Activated gamma-delta T cell treated with anti-CD3 and anti-CD28 coated beads, Interleukin-2, amount 50 U/mL, for 16 hours (primary cell): ENCODE results near the gene USP34.
"Not testable (repeated sequence)": the region's sequence is repeated elsewhere in the genome, so short reads cannot be mapped to it uniquely, and the experiment has no call there.

Source experiments
- DNase-seq: peaks from one replicate; pipeline ENCODE4 v3.0.0-alpha.2; 2020; ENCODE audit warnings: low read depth

The USP34 gene

GRCh38 chr2:61247204-61247812 lies 223.6 kb downstream of the USP34 start:
- DNase-seq: no peak

- no peak for DNase-seq
These were observed 226.2 kb downstream of the USP34 start for GRCh38 chr2:61244694-61245093.

GRCh38 chr2:61241266-61241665 lies 229.6 kb downstream of the USP34 start:
- DNase-seq: no peak

- DNase-seq: no peak
These were observed 232.5 kb downstream of the USP34 start for GRCh38 chr2:61238219-61239012.

GRCh38 chr2:61235716-61236115 lies 235.2 kb downstream of the USP34 start:
- no peak for DNase-seq

GRCh38 chr2:61233581-61233980 lies 237.3 kb downstream of the USP34 start:
- DNase-seq: no peak

GRCh38 chr2:61229936-61230335 lies 241.0 kb downstream of the USP34 start:
- DNase-seq: no peak

GRCh38 chr2:61222567-61222966 lies 248.3 kb downstream of the USP34 start:
- no peak for DNase-seq

GRCh38 chr2:61221819-61222218 lies 249.1 kb downstream of the USP34 start:
- no peak for DNase-seq

GRCh38 chr2:61220768-61221167 lies 250.1 kb downstream of the USP34 start:
- no peak for DNase-seq

- no peak for DNase-seq
These were observed 252.1 kb downstream of the USP34 start for GRCh38 chr2:61218817-61219170.

- DNase-seq: no peak
These were observed 252.6 kb downstream of the USP34 start for GRCh38 chr2:61218076-61218816.

- no peak for DNase-seq
These were observed 256.7 kb downstream of the USP34 start for GRCh38 chr2:61214171-61214570.

- DNase-seq: no peak
These were observed 260.4 kb downstream of the USP34 start for GRCh38 chr2:61210332-61210981.

GRCh38 chr2:61205132-61205531 lies 265.8 kb downstream of the USP34 start:
- DNase-seq: no peak

GRCh38 chr2:61196671-61197070 lies 274.2 kb downstream of the USP34 start:
- no peak for DNase-seq

GRCh38 chr2:61194646-61195045 lies 276.2 kb downstream of the USP34 start:
- DNase-seq: not testable (repeated sequence)

GRCh38 chr2:61193670-61194561 lies 277.0 kb downstream of the USP34 start:
- DNase-seq: no peak

- DNase-seq: no peak
These were observed 283.8 kb downstream of the USP34 start for GRCh38 chr2:61187085-61187484.

- DNase-seq: no peak
These were observed 285.6 kb downstream of the USP34 start for GRCh38 chr2:61185231-61185728.

GRCh38 chr2:61184263-61184662 lies 286.6 kb downstream of the USP34 start:
- DNase-seq: no peak
